Suprapubic skin (tissue), 4 donors: ENCODE data around the gene LDB2. TPM values are rescaled to one million over a fixed set of nuclear protein-coding genes. Genes with fewer than 3 reads are reported as not detected.

Source experiments
- DNase-seq, 2 donors: peaks; one replicate each; pipeline ENCODE4 v3.0.0-alpha.2; 2019; ENCODE audit warnings: low spot score in 2 of 2
- H3K27ac ChIP-seq: fragments of 200-600 bp; sonication (generic); one replicate; pipeline ENCODE4 v1.5.1; 2019
- H3K27me3 ChIP-seq: fragments of 200-600 bp; sonication (generic); one replicate; pipeline ENCODE4 v1.5.1; 2019
- H3K36me3 ChIP-seq: fragments of 200-600 bp; sonication (generic); one replicate; pipeline ENCODE4 v1.5.1; 2019
- H3K4me1 ChIP-seq: fragments of 200-600 bp; sonication (generic); one replicate; pipeline ENCODE4 v1.5.1; 2019
- H3K4me3 ChIP-seq: fragments of 200-600 bp; sonication (generic); one replicate; pipeline ENCODE4 v1.5.1; 2019; ENCODE audit warnings: mild to moderate bottlenecking
- H3K9me3 ChIP-seq: fragments of 200-600 bp; sonication (generic); one replicate; pipeline ENCODE4 v1.5.1; 2019
- CTCF ChIP-seq, 2 donors: fragments of 200-600 bp in 1 of 2; fragments of 450-650 bp in 1 of 2; sonication (generic) in 1 of 2; IDR thresholded peaks; one replicate each; pipeline ENCODE4 v1.5.1; 2016 to 2019; ENCODE audit warnings: antibody characterized with exemption in 2 of 2, mild to moderate bottlenecking in 1 of 2, moderate library complexity in 1 of 2
- EP300 ChIP-seq: sonication (generic); formaldehyde crosslinking; IDR thresholded peaks from one replicate; pipeline ENCODE4 v1.6.1; 2017; ENCODE audit warnings: antibody characterized with exemption
- POLR2A ChIP-seq, 2 donors: fragments of 450-650 bp; IDR thresholded peaks; one replicate each; pipeline ENCODE4 v1.6.1; 2017; ENCODE audit warnings: antibody characterized with exemption in 2 of 2, mild to moderate bottlenecking in 2 of 2, moderate library complexity in 2 of 2
- POLR2AphosphoS5 ChIP-seq, 3 donors: sonication (generic); formaldehyde crosslinking; IDR thresholded peaks; one replicate each; pipeline ENCODE4 v1.6.1; 2017; ENCODE audit warnings: antibody characterized with exemption in 3 of 3
- WGBS: methylation state at CpG from one replicate; pipeline ENCODE4 v1.1.5; 2018; 5-methylcytosine and 5-hydroxymethylcytosine counted together
- total RNA-seq, 4 donors: library from RNA; depleted of rRNA; stranded (reverse); fragments of >200 nt; gene quantifications; one replicate each; pipeline ENCODE4 v1.1.0, GENCODE V29; 2016

LDB2 gene
- total RNA-seq, 4 donors from 2014 or later, result 4.7 to 17.7 (median 9.9) TPM

GRCh38 chr4:16728849-16729248 is 169.6 kb downstream of the LDB2 start:
- Histone ChIP-seq H3K4me3 (no peak overlapping the region), H3K9me3 (no peaks in the 10 kb centered on the region), H3K27me3 (no peaks in the 10 kb centered on the region), H3K27ac (no peak overlapping the region), H3K4me1 (no peaks in the 10 kb centered on the region), H3K36me3 (no peaks in the 10 kb centered on the region)
- TF ChIP-seq EP300, result no peak
- TF ChIP-seq POLR2A (IDR thresholded peaks at IDR 0.05), result no peak
- TF ChIP-seq POLR2AphosphoS5 (IDR thresholded peaks at IDR 0.05), result no peak
- TF ChIP-seq CTCF (IDR thresholded peaks at IDR 0.05), result no peak
- no peak for DNase-seq
- 64% methylated on average over 2 of the region's 2 CpGs for WGBS

GRCh38 chr4:16728111-16728510 is 170.3 kb downstream of the LDB2 start:
- Histone ChIP-seq H3K4me3 (no peak overlapping the region), H3K27ac (no peak overlapping the region), H3K9me3 (no peaks in the 10 kb centered on the region), H3K27me3 (no peaks in the 10 kb centered on the region), H3K36me3 (no peaks in the 10 kb centered on the region), H3K4me1 (no peaks in the 10 kb centered on the region)
- DNase-seq, result no peak
- TF ChIP-seq EP300 (no peak), CTCF (IDR thresholded peaks at IDR 0.05) (no peak), POLR2AphosphoS5 (IDR thresholded peaks at IDR 0.05) (no peak), POLR2A (IDR thresholded peaks at IDR 0.05) (no peak)

GRCh38 chr4:16727218-16727617 is 171.2 kb downstream of the LDB2 start:
- no peaks in the 10 kb centered on the region for H3K27me3 ChIP-seq
- no peak for DNase-seq
- no peaks in the 10 kb centered on the region for H3K4me1 ChIP-seq
- H3K27ac ChIP-seq, result no peak overlapping the region
- H3K36me3 ChIP-seq, result no peaks in the 10 kb centered on the region
- WGBS, result 78% methylated on average over 6 of the region's 6 CpGs
- H3K4me3 ChIP-seq, result no peak overlapping the region
- TF ChIP-seq CTCF (IDR thresholded peaks at IDR 0.05) (no peak), POLR2AphosphoS5 (IDR thresholded peaks at IDR 0.05) (no peak), EP300 (no peak), POLR2A (IDR thresholded peaks at IDR 0.05) (no peak)
- no peaks in the 10 kb centered on the region for H3K9me3 ChIP-seq

GRCh38 chr4:16726368-16727050 is 171.9 kb downstream of the LDB2 start:
- Histone ChIP-seq H3K27me3 (no peaks in the 10 kb centered on the region), H3K27ac (no peak overlapping the region), H3K9me3 (no peaks in the 10 kb centered on the region), H3K36me3 (no peaks in the 10 kb centered on the region), H3K4me3 (no peak overlapping the region), H3K4me1 (no peaks in the 10 kb centered on the region)
- WGBS, result 90% methylated on average over 8 of the region's 8 CpGs
- no peak for DNase-seq
- TF ChIP-seq EP300, result no peak
- no peak for TF ChIP-seq POLR2A (IDR thresholded peaks at IDR 0.05)
- TF ChIP-seq POLR2AphosphoS5 (IDR thresholded peaks at IDR 0.05), result no peak
- no peak for TF ChIP-seq CTCF (IDR thresholded peaks at IDR 0.05)

- WGBS, result 71% methylated on average over 6 of the region's 6 CpGs
- Histone ChIP-seq H3K36me3 (no peaks in the 10 kb centered on the region), H3K4me3 (no peak overlapping the region), H3K9me3 (no peaks in the 10 kb centered on the region), H3K27me3 (no peaks in the 10 kb centered on the region), H3K27ac (no peak overlapping the region), H3K4me1 (no peaks in the 10 kb centered on the region)
- DNase-seq, result no peak
- no peak for TF ChIP-seq POLR2AphosphoS5 (IDR thresholded peaks at IDR 0.05)
- no peak for TF ChIP-seq POLR2A (IDR thresholded peaks at IDR 0.05)
- no peak for TF ChIP-seq CTCF (IDR thresholded peaks at IDR 0.05)
- no peak for TF ChIP-seq EP300
These were observed 173.2 kb downstream of the LDB2 start for GRCh38 chr4:16725252-16725651.
